K562 (cell line): ENCODE results near the gene AFDN. TPM values are rescaled to one million over a fixed set of nuclear protein-coding genes. Genes with fewer than 3 reads are reported as not detected.
A peak's percentile ranks its signal among the peaks of the same experiment; 100 is the strongest.

Experiments
- BRF2 ChIP-seq: IDR thresholded peaks from 3 replicates; pipeline ENCODE4 v1.6.1; 2011; ENCODE audit warnings: borderline replicate concordance, mild to moderate bottlenecking; ENCODE audit not compliant: insufficient read length, insufficient read depth
- ELK1 ChIP-seq: sonication (generic); formaldehyde crosslinking; IDR thresholded peaks from 2 replicates; pipeline ENCODE4 v1.8.1; 2022; ENCODE audit warnings: missing genetic modification reagents
- EZH2 ChIP-seq: IDR thresholded peaks from 2 replicates; pipeline ENCODE4 v1.6.1; 2012; ENCODE audit warnings: low read depth, mild to moderate bottlenecking, inconsistent platforms, low read length, borderline replicate concordance
- FOXA1 ChIP-seq: fragments of 450-650 bp; IDR thresholded peaks from 2 replicates; pipeline ENCODE4 v1.6.1; 2016; ENCODE audit warnings: mild to moderate bottlenecking, borderline replicate concordance
- GTF2A2 ChIP-seq: IDR thresholded peaks from 2 replicates; pipeline ENCODE4 v1.6.1; 2016; ENCODE audit warnings: mild to moderate bottlenecking, missing genetic modification characterization, missing compliant biosample characterization
- MED1 ChIP-seq: sonication (generic); formaldehyde crosslinking; IDR thresholded peaks from 2 replicates; pipeline ENCODE4 v1.8.1; 2023; ENCODE audit warnings: missing genetic modification reagents, borderline replicate concordance
- NBN ChIP-seq: fragments of 450-650 bp; IDR thresholded peaks from 2 replicates; pipeline ENCODE4 v1.6.1; 2016; ENCODE audit warnings: low read depth, mild to moderate bottlenecking
- NRF1 ChIP-seq, 2 experiments: fragments of 450-650 bp; IDR thresholded peaks in 1 of 2; conservative IDR thresholded peaks in 1 of 2; 2 replicates each; pipeline ENCODE4 v1.6.1; 2014; ENCODE audit warnings: mild to moderate bottlenecking in 2 of 2
- PCBP1 ChIP-seq: fragments of 200-400 bp; formaldehyde crosslinking; IDR thresholded peaks from 2 replicates; pipeline ENCODE4 v1.6.1; 2018; ENCODE audit warnings: mild to moderate bottlenecking, low read depth, low read length; ENCODE audit not compliant: poor library complexity, severe bottlenecking
- POLR2A ChIP-seq: fragments of 450-650 bp; conservative IDR thresholded peaks from 2 replicates; pipeline ENCODE4 v1.6.1; 2016
- TAF1 ChIP-seq: IDR thresholded peaks from 2 replicates; pipeline ENCODE4 v1.6.1; 2011; ENCODE audit warnings: mild to moderate bottlenecking, low read length, moderate library complexity; ENCODE audit not compliant: insufficient read depth, control insufficient read depth, severe bottlenecking; ENCODE audit errors: extremely low read depth
- ZNF232 ChIP-seq: sonication (generic); formaldehyde crosslinking; IDR thresholded peaks from 2 replicates; pipeline ENCODE4 v1.8.0; 2022; ENCODE audit warnings: mild to moderate bottlenecking, missing genetic modification reagents
- ZSCAN29 ChIP-seq: fragments of 450-650 bp; IDR thresholded peaks from 2 replicates; pipeline ENCODE4 v1.6.1; 2017
- polyA plus RNA-seq, 8 experiments: library from polyadenylated mRNA; depleted of rRNA in 4 of 8; stranded (reverse) in 5 of 8; unstranded in 3 of 8; fragments of >200 nt; fragmentation: Nextera tagmentation in 2 of 8; fragmentation: Illumina TruSeq in 1 of 8; extraction: Ambion mirVana in 2 of 8; extraction: Trizol in 1 of 8; gene quantifications; 2 replicates each; pipeline versions ENCODE4 v1.2.1 to v1.2.3, GENCODE V29; 2011 to 2014; ENCODE audit warnings: inconsistent platforms in 1 of 8, missing spikeins in 1 of 8
- total RNA-seq, 7 experiments: library from RNA; depleted of rRNA in 6 of 7; stranded (reverse); fragments of >200 nt in 6 of 7; fragmentation: Illumina TruSeq in 2 of 7; extraction: Trizol in 2 of 7; gene quantifications; 2 replicates each; pipeline versions ENCODE4 v1.2.1 to v1.2.3, GENCODE V29; 2011 to 2021; ENCODE audit warnings: low replicate concordance in 1 of 7
- TF ChIP-seq, protein P1 (sequence below): sonication (generic); formaldehyde crosslinking; IDR thresholded peaks from 2 replicates; pipeline ENCODE4 v1.8.1; 2023; ENCODE audit warnings: missing genetic modification reagents, mild to moderate bottlenecking, borderline replicate concordance

The AFDN gene
- total and polyA plus RNA-seq, 9 of the 15 experiments (the other 6 are each of a cell fraction or from before 2014, with no cell fraction given): 7.2 to 129 (median 105) TPM

GRCh38 chr6:167825332-167826229 lies 1.1 kb upstream of the AFDN start (continued):
- no peak for TF ChIP-seq ZNF232 (CRISPR knock-in tag)
- peak; percentile 88 to 90 for TF ChIP-seq NRF1 (conservative IDR thresholded peaks at IDR 0.05 in 1 of 2, IDR thresholded peaks at IDR 0.05 in 1 of 2)
- TF ChIP-seq, protein P1, sequence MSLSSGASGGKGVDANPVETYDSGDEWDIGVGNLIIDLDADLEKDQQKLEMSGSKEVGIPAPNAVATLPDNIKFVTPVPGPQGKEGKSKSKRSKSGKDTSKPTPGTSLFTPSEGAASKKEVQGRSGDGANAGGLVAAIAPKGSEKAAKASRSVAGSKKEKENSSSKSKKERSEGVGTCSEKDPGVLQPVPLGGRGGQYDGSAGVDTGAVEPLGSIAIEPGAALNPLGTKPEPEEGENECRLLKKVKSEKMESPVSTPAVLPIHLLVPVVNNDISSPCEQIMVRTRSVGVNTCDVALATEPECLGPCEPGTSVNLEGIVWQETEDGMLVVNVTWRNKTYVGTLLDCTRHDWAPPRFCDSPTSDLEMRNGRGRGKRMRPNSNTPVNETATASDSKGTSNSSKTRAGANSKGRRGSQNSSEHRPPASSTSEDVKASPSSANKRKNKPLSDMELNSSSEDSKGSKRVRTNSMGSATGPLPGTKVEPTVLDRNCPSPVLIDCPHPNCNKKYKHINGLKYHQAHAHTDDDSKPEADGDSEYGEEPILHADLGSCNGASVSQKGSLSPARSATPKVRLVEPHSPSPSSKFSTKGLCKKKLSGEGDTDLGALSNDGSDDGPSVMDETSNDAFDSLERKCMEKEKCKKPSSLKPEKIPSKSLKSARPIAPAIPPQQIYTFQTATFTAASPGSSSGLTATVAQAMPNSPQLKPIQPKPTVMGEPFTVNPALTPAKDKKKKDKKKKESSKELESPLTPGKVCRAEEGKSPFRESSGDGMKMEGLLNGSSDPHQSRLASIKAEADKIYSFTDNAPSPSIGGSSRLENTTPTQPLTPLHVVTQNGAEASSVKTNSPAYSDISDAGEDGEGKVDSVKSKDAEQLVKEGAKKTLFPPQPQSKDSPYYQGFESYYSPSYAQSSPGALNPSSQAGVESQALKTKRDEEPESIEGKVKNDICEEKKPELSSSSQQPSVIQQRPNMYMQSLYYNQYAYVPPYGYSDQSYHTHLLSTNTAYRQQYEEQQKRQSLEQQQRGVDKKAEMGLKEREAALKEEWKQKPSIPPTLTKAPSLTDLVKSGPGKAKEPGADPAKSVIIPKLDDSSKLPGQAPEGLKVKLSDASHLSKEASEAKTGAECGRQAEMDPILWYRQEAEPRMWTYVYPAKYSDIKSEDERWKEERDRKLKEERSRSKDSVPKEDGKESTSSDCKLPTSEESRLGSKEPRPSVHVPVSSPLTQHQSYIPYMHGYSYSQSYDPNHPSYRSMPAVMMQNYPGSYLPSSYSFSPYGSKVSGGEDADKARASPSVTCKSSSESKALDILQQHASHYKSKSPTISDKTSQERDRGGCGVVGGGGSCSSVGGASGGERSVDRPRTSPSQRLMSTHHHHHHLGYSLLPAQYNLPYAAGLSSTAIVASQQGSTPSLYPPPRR (CRISPR knock-in tag): no peak
- no peak for TF ChIP-seq FOXA1
- no peak for TF ChIP-seq ZSCAN29
- TF ChIP-seq TAF1: no peak
- no peak for TF ChIP-seq EZH2
- TF ChIP-seq ELK1: no peak
- TF ChIP-seq MED1 (CRISPR knock-in tag): no peak
- TF ChIP-seq GTF2A2: no peak
- no peak for TF ChIP-seq NBN
- TF ChIP-seq PCBP1: no peak
- peak; percentile 52 for TF ChIP-seq POLR2A
- TF ChIP-seq BRF2: no peak
